SJCRH30 (cell line): Measurements from ENCODE around the gene MTHFD2L. TPM values are rescaled to one million over a fixed set of nuclear protein-coding genes. Genes with fewer than 3 reads are reported as not detected.

Experiments
- total RNA-seq: library from RNA; depleted of rRNA; stranded (reverse); fragments of >200 nt; shearing (Covaris generic); gene quantifications from 2 replicates; pipeline ENCODE4 v1.2.3, GENCODE V29; 2014; rRNA removed

The MTHFD2L gene
- total RNA-seq, 1 experiment from 2014 or later, result 33.3 TPM

Other genes with a start within 250 kb of the MTHFD2L start
- gene PF4, start 176.1 kb upstream of the MTHFD2L start, total RNA-seq, result not detected in 2 replicates
- gene PPBP, start 169.9 kb upstream of the MTHFD2L start, total RNA-seq, result not detected in 2 replicates
- gene CXCL5, start 159.4 kb upstream of the MTHFD2L start, total RNA-seq, result not detected in 2 replicates
- 1.3 and 2.4 TPM in 2 replicates for gene CXCL3, start 119.4 kb upstream of the MTHFD2L start, total RNA-seq
- gene CXCL2, start 58.9 kb upstream of the MTHFD2L start, total RNA-seq, result 0.18 and 0.89 TPM in 2 replicates
- gene EPGN, start 150.4 kb downstream of the MTHFD2L start, total RNA-seq, result not detected in 2 replicates
- not detected in 2 replicates for gene EREG, start 207.0 kb downstream of the MTHFD2L start, total RNA-seq